Upper lobe of left lung (tissue), 6 donors: Measurements from ENCODE around the gene AP1B1. TPM values are rescaled to one million over a fixed set of nuclear protein-coding genes. Genes with fewer than 3 reads are reported as not detected.

ENCODE experiments used
- ATAC-seq, 2 donors: fragments of 200-7000 bp; cut with Tn5 transposase; one replicate each; pipeline ENCODE4 v1.9.1; 2022; ENCODE audit warnings: mild to moderate bottlenecking in 2 of 2, moderate library complexity in 2 of 2; ENCODE audit not compliant: low FRiP score in 2 of 2
- DNase-seq, 2 donors: peaks; one replicate each; pipeline ENCODE4 v3.0.0-alpha.2; 2019 to 2020
- H3K27ac ChIP-seq, 4 donors: fragments of 200-600 bp; sonication (generic); one replicate each; pipeline ENCODE4 v1.5.1; 2016 to 2019
- H3K27me3 ChIP-seq, 4 donors: fragments of 200-600 bp; sonication (generic); one replicate each; pipeline ENCODE4 v1.5.1; 2017 to 2019
- H3K36me3 ChIP-seq, 4 donors: fragments of 200-600 bp; sonication (generic); one replicate each; pipeline ENCODE4 v1.5.1; 2016 to 2019
- H3K4me1 ChIP-seq, 4 donors: fragments of 200-600 bp; sonication (generic); one replicate each; pipeline ENCODE4 v1.5.1; 2018 to 2019
- H3K4me3 ChIP-seq, 4 donors: fragments of 200-600 bp; sonication (generic); one replicate each; pipeline ENCODE4 v1.5.1; 2017 to 2019; ENCODE audit warnings: mild to moderate bottlenecking in 2 of 4, moderate library complexity in 1 of 4
- H3K9me3 ChIP-seq, 4 donors: fragments of 200-600 bp; sonication (generic); one replicate each; pipeline ENCODE4 v1.5.1; 2018 to 2019
- EP300 ChIP-seq, 4 donors: sonication (generic); formaldehyde crosslinking; IDR thresholded peaks; one replicate each; pipeline ENCODE4 v1.5.1; 2017; ENCODE audit warnings: antibody characterized with exemption in 4 of 4, control low read depth in 2 of 4
- POLR2A ChIP-seq, 4 donors: fragments of 450-650 bp; IDR thresholded peaks; one replicate each; pipeline ENCODE4 v1.5.1; 2016 to 2017; ENCODE audit warnings: antibody characterized with exemption in 4 of 4, mild to moderate bottlenecking in 2 of 4
- POLR2AphosphoS5 ChIP-seq, 2 donors: sonication (generic); formaldehyde crosslinking; IDR thresholded peaks; one replicate each; pipeline ENCODE4 v1.5.1; 2017; ENCODE audit warnings: antibody characterized with exemption in 2 of 2
- WGBS, 2 donors: methylation state at CpG; one replicate each; pipeline ENCODE4 v1.1.5; 2017 to 2018; 5-methylcytosine and 5-hydroxymethylcytosine counted together
- total RNA-seq, 6 donors: library from RNA; depleted of rRNA in 4 of 6; stranded (reverse); fragments of >200 nt in 4 of 6; gene quantifications; one replicate each; pipeline versions ENCODE4 v1.1.0 to v1.2.1, GENCODE V29; 2016 to 2021
- TF ChIP-seq, protein P1 (sequence below), 6 experiments: fragments of 450-650 bp in 4 of 6; fragments of 200-600 bp in 2 of 6; sonication (generic) in 2 of 6; IDR thresholded peaks; one replicate each; pipeline ENCODE4 v1.5.1; 2016 to 2019; ENCODE audit warnings: antibody characterized with exemption in 6 of 6
- donor health status: DM: no; HTN: no; CAD: no; lungs with moderate emphysema.
- donor health status: DM: no; HTN: yes; CAD: no; lungs with severe emphysema.

AP1B1 gene
- total RNA-seq, 6 donors from 2014 or later: 44.7 to 162 (median 80.7) TPM

GRCh38 chr22:29305836-29306174 lies 82.6 kb downstream of the AP1B1 start:
- peak overlapping the region; percentile 76 to 90 (median 86) for H3K27ac ChIP-seq
- TF ChIP-seq EP300 (IDR thresholded peaks at IDR 0.05) (no peak), POLR2A (IDR thresholded peaks at IDR 0.05) (no peak), POLR2AphosphoS5 (IDR thresholded peaks at IDR 0.05) (no peak)
- TF ChIP-seq, protein P1, sequence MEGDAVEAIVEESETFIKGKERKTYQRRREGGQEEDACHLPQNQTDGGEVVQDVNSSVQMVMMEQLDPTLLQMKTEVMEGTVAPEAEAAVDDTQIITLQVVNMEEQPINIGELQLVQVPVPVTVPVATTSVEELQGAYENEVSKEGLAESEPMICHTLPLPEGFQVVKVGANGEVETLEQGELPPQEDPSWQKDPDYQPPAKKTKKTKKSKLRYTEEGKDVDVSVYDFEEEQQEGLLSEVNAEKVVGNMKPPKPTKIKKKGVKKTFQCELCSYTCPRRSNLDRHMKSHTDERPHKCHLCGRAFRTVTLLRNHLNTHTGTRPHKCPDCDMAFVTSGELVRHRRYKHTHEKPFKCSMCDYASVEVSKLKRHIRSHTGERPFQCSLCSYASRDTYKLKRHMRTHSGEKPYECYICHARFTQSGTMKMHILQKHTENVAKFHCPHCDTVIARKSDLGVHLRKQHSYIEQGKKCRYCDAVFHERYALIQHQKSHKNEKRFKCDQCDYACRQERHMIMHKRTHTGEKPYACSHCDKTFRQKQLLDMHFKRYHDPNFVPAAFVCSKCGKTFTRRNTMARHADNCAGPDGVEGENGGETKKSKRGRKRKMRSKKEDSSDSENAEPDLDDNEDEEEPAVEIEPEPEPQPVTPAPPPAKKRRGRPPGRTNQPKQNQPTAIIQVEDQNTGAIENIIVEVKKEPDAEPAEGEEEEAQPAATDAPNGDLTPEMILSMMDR (IDR thresholded peaks at IDR 0.05): no peak
- no peak for DNase-seq
- peaks cover 0 to 9% (median 6%) of the 10 kb centered on the region in 4 donors for H3K36me3 ChIP-seq
- WGBS, 2 donors: 59 to 62% methylated on average over 6 to 7 of the region's 7 CpGs
- no peak for ATAC-seq
- H3K27me3 ChIP-seq: no peaks in the 10 kb centered on the region
- peaks cover 45 to 64% (median 50%) of the 10 kb centered on the region in 4 donors for H3K4me1 ChIP-seq
- H3K9me3 ChIP-seq: no peaks in the 10 kb centered on the region
- H3K4me3 ChIP-seq: peak overlapping the region in 3 of 4 donors; percentile 67 to 79 (median 75)

GRCh38 chr22:29302681-29303465 lies 85.5 kb downstream of the AP1B1 start:
- Histone ChIP-seq H3K9me3 (no peaks in the 10 kb centered on the region), H3K27ac (peak overlapping the region in 3 of 4 donors; percentile 26 to 61 (median 45)), H3K4me1 (peaks cover 16 to 35% (median 21%) of the 10 kb centered on the region in 4 donors), H3K4me3 (no peak overlapping the region), H3K27me3 (no peaks in the 10 kb centered on the region), H3K36me3 (peaks cover 19 to 36% (median 35%) of the 10 kb centered on the region in 4 donors)
- ATAC-seq: peak in 1 of 2 donors; percentile 6
- TF ChIP-seq POLR2A (IDR thresholded peaks at IDR 0.05) (no peak), POLR2AphosphoS5 (IDR thresholded peaks at IDR 0.05) (no peak), EP300 (IDR thresholded peaks at IDR 0.05) (no peak)
- TF ChIP-seq, protein P1 (IDR thresholded peaks at IDR 0.05): no peak
- 44% methylated on average over 13 of the region's 13 CpGs; no CpG with 5 or more reads in 1 of the 2 donors for WGBS, 2 donors
- peak in 1 of 2 donors; percentile 68 for DNase-seq

GRCh38 chr22:29302402-29302680 lies 86.0 kb downstream of the AP1B1 start:
- H3K36me3 ChIP-seq: peaks cover 25 to 41% (median 41%) of the 10 kb centered on the region in 4 donors
- ATAC-seq (no peak), DNase-seq (no peak)
- H3K4me1 ChIP-seq: peaks cover 11 to 29% (median 16%) of the 10 kb centered on the region in 4 donors
- TF ChIP-seq POLR2AphosphoS5 (IDR thresholded peaks at IDR 0.05) (no peak), EP300 (IDR thresholded peaks at IDR 0.05) (no peak), POLR2A (IDR thresholded peaks at IDR 0.05) (no peak)
- TF ChIP-seq, protein P1 (IDR thresholded peaks at IDR 0.05): no peak
- H3K27me3 ChIP-seq: no peaks in the 10 kb centered on the region
- peak overlapping the region in 1 of 4 donors; percentile 26 for H3K27ac ChIP-seq
- H3K4me3 ChIP-seq: no peak overlapping the region
- H3K9me3 ChIP-seq: no peaks in the 10 kb centered on the region
- 38 to 59% methylated on average over 1 to 2 of the region's 2 CpGs for WGBS, 2 donors

DNA sequence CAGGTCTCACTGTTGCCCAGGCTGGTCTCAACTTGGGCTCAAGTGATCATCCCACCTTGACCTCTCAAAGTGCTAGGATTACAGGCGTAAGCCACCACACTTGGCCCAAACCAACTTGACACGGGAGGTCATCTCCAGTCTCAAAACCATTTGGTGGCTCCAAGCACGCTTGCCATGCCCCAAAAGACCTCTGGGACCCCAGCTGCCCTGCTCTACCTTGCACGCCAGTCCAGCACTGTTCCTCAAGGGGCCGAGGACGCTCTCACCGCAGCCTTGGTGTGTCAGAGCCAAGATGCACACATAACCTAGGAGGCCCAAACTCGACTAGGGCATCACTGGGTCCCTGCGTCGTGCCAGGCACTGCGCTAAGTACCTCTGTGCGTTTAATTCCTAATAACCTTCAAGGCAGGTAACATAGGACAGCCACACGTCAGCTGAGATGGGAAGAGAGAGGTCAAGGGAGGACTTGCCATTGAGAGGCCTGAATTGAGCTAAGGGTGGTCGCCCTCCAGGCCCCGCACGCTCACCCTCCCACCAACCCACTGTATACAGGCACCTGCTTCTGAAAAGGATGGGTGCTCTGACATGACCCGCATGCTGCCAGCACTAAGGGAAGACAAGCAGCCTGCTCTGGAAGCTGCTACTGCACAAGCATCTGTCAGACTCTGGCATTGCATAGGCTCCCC lies 86.5 kb downstream of the AP1B1 start:
- no peak for ATAC-seq
- H3K4me3 ChIP-seq: no peak overlapping the region
- H3K4me1 ChIP-seq: peaks cover 10 to 26% (median 15%) of the 10 kb centered on the region in 4 donors
- H3K27ac ChIP-seq: no peak overlapping the region
- no peaks in the 10 kb centered on the region for H3K9me3 ChIP-seq
- no peaks in the 10 kb centered on the region for H3K27me3 ChIP-seq
- peaks cover 29 to 46% (median 45%) of the 10 kb centered on the region in 4 donors for H3K36me3 ChIP-seq
- TF ChIP-seq POLR2AphosphoS5 (IDR thresholded peaks at IDR 0.05) (no peak), POLR2A (IDR thresholded peaks at IDR 0.05) (no peak), EP300 (IDR thresholded peaks at IDR 0.05) (no peak)
- TF ChIP-seq, protein P1 (IDR thresholded peaks at IDR 0.05): no peak
- WGBS, 2 donors: 93 to 94% methylated on average over 13 to 17 of the region's 17 CpGs
- DNase-seq: no peak
